ENCODE measurements around the gene TDRD7.

TDRD7 gene

DNA sequence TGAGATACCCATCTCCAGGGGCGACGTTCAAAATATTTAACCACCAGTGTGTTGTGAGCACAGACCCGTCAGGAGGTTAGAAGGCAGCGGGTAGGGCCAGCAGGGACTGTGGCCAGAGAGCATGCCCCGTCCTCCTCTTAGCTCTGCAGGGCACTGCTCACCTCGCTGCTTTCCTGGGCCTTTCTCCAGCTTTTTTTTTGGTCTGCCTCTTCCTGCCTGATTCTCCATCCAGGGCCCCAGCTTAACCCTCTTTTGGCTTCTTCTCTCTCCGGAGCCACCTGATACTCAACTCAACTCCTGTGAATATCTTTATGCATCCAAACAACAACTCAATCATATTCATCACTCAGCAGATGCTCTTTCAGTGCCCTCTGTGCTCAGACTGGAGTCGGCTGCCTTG, 133.6 kb downstream of the TDRD7 start:
- Histone ChIP-seq H3K27me3 (ENCODE audit: control insufficient read depth, insufficient read depth, low read length) (no peaks in the 10 kb centered on the region), H3K4me2 (ENCODE audit: low read length) (no peak overlapping the region), H3K36me3 (ENCODE audit: control insufficient read depth, insufficient read depth, low read length) (no peaks in the 10 kb centered on the region), H3K4me1 (no peaks in the 10 kb centered on the region), H3K9me3 (ENCODE audit: control insufficient read depth, low read length) (no peaks in the 10 kb centered on the region), H3K4me3 (ENCODE audit: low read depth, low read length) (no peak overlapping the region), H3K79me2 (no peaks in the 10 kb centered on the region), H3K9ac (no peak overlapping the region), H3K27ac (no peak overlapping the region), H2AFZ (no peak overlapping the region)
- TF ChIP-seq CTCF (IDR thresholded peaks at IDR 0.05): no peak

Data from parathyroid adenoma (tissue), 2 donors.